HEK293T (cell line): ENCODE results near the gene CBX4.

Experiments
- ELF4 ChIP-seq: fragments of 450-650 bp; IDR thresholded peaks from 2 replicates; pipeline ENCODE4 v1.6.1; 2017; ENCODE audit warnings: antibody characterized with exemption
- FOXK2 ChIP-seq: fragments of 450-650 bp; IDR thresholded peaks from 2 replicates; pipeline ENCODE4 v1.6.1; 2016; ENCODE audit warnings: mild to moderate bottlenecking
- L3MBTL2 ChIP-seq: fragments of 450-650 bp; conservative IDR thresholded peaks from 2 replicates; pipeline ENCODE4 v1.6.1; 2016; ENCODE audit warnings: mild to moderate bottlenecking
- SP1 ChIP-seq: fragments of 450-650 bp; IDR thresholded peaks from 2 replicates; pipeline ENCODE4 v1.6.1; 2017
- SUZ12 ChIP-seq: fragments of 450-650 bp; IDR thresholded peaks from 2 replicates; pipeline ENCODE4 v1.6.1; 2016; ENCODE audit warnings: mild to moderate bottlenecking
- TARDBP ChIP-seq: fragments of 450-650 bp; IDR thresholded peaks from 2 replicates; pipeline ENCODE4 v1.6.1; 2016

- no peak for TF ChIP-seq FOXK2
- TF ChIP-seq SP1: no peak
- no peak for TF ChIP-seq TARDBP
- no peak for TF ChIP-seq ELF4
- TF ChIP-seq SUZ12: no peak
- no peak for TF ChIP-seq L3MBTL2
Observed at GRCh38 chr17:79802039-79802735, 37.1 kb downstream of the CBX4 start.
